H9 (cell line): ENCODE measurements around the gene PDXK. TPM values are rescaled to one million over a fixed set of nuclear protein-coding genes. Genes with fewer than 3 reads are reported as not detected.

Experiments
- DNase-seq: peaks from one replicate; pipeline ENCODE4 v3.0.0-alpha.2; 2017
- H2AFZ ChIP-seq: one replicate; pipeline ENCODE4 v1.6.1; 2013; ENCODE audit warnings: mild to moderate bottlenecking, low read length, control low read depth, moderate library complexity
- H2AK5ac ChIP-seq: 2 replicates; pipeline ENCODE4 v1.6.1; 2013; ENCODE audit warnings: low read length, control low read depth, mixed read lengths; ENCODE audit not compliant: insufficient read length
- H2BK120ac ChIP-seq: one replicate; pipeline ENCODE4 v1.6.1; 2013; ENCODE audit warnings: low read depth, mild to moderate bottlenecking, low read length, control low read depth, inconsistent platforms; ENCODE audit not compliant: poor library complexity, severe bottlenecking
- H2BK12ac ChIP-seq: 2 replicates; pipeline ENCODE4 v1.6.1; 2013; ENCODE audit warnings: low read length, control low read depth, mixed read lengths, low read depth; ENCODE audit not compliant: insufficient read length
- H2BK15ac ChIP-seq: 2 replicates; pipeline ENCODE4 v1.6.1; 2013; ENCODE audit warnings: low read depth, low read length, control low read depth
- H2BK20ac ChIP-seq: one replicate; pipeline ENCODE4 v1.6.1; 2013; ENCODE audit warnings: low read depth, mild to moderate bottlenecking, low read length, control low read depth, inconsistent platforms; ENCODE audit not compliant: poor library complexity, severe bottlenecking
- H2BK5ac ChIP-seq: 2 replicates; pipeline ENCODE4 v1.6.1; 2013; ENCODE audit warnings: low read length, control low read depth, mixed read lengths; ENCODE audit not compliant: insufficient read length
- H3K14ac ChIP-seq: 2 replicates; pipeline ENCODE4 v1.6.1; 2013; ENCODE audit warnings: low read length, control low read depth; ENCODE audit not compliant: insufficient read depth
- H3K18ac ChIP-seq: 2 replicates; pipeline ENCODE4 v1.6.1; 2013; ENCODE audit warnings: low read depth, mild to moderate bottlenecking, mixed read lengths, low read length, control low read depth; ENCODE audit not compliant: insufficient read length
- H3K23ac ChIP-seq: 2 replicates; pipeline ENCODE4 v1.6.1; 2013; ENCODE audit warnings: low read length, control low read depth, mixed read lengths, low read depth; ENCODE audit not compliant: insufficient read length
- H3K23me2 ChIP-seq: 2 replicates; pipeline ENCODE4 v1.6.1; 2013; ENCODE audit warnings: low read depth, mild to moderate bottlenecking, mixed read lengths, low read length, control low read depth; ENCODE audit not compliant: insufficient read length, poor library complexity, severe bottlenecking
- H3K27ac ChIP-seq: 2 replicates; pipeline ENCODE4 v1.5.1; 2013; ENCODE audit warnings: low read length, control low read depth, mixed read lengths, low read depth; ENCODE audit not compliant: insufficient read length
- H3K27me3 ChIP-seq: 2 replicates; pipeline ENCODE4 v1.6.1; 2013; ENCODE audit warnings: low read length, control low read depth, inconsistent platforms; ENCODE audit not compliant: insufficient read depth
- H3K4ac ChIP-seq: 2 replicates; pipeline ENCODE4 v1.6.1; 2013; ENCODE audit warnings: low read depth, mild to moderate bottlenecking, control low read depth, inconsistent platforms, low read length, moderate library complexity
- H3K4me1 ChIP-seq: 2 replicates; pipeline ENCODE4 v1.6.1; 2013; ENCODE audit warnings: low read length, control low read depth, inconsistent platforms; ENCODE audit not compliant: insufficient read depth
- H3K4me2 ChIP-seq: 2 replicates; pipeline ENCODE4 v1.6.1; 2013; ENCODE audit warnings: low read length, control low read depth, mixed read lengths; ENCODE audit not compliant: insufficient read length, insufficient read depth
- H3K56ac ChIP-seq: 2 replicates; pipeline ENCODE4 v1.6.1; 2013; ENCODE audit warnings: low read depth, mild to moderate bottlenecking, mixed read lengths, low read length, control low read depth; ENCODE audit not compliant: insufficient read length
- H3K79me1 ChIP-seq: 2 replicates; pipeline ENCODE4 v1.6.1; 2013; ENCODE audit warnings: low read depth, mild to moderate bottlenecking, moderate library complexity, low read length, control low read depth, inconsistent platforms; ENCODE audit not compliant: insufficient read depth, poor library complexity, severe bottlenecking
- H3K79me2 ChIP-seq: 2 replicates; pipeline ENCODE4 v1.6.1; 2013; ENCODE audit warnings: low read length, control low read depth, inconsistent platforms; ENCODE audit not compliant: insufficient read depth
- H3K9ac ChIP-seq: 2 replicates; pipeline ENCODE4 v1.6.1; 2013; ENCODE audit warnings: low read length, control low read depth, mixed read lengths; ENCODE audit not compliant: insufficient read length; ENCODE audit errors: extremely low read depth
- H3K9me3 ChIP-seq: one replicate; pipeline ENCODE4 v1.6.1; 2013; ENCODE audit warnings: low read depth, low read length, inconsistent platforms; ENCODE audit not compliant: control insufficient read depth
- H3T11ph ChIP-seq: one replicate; pipeline ENCODE4 v1.6.1; 2013; ENCODE audit warnings: mild to moderate bottlenecking, low read length, control low read depth, inconsistent platforms
- H4K20me1 ChIP-seq: one replicate; pipeline ENCODE4 v1.6.1; 2013; ENCODE audit not compliant: control insufficient read depth, insufficient read length, insufficient read depth
- H4K5ac ChIP-seq: 2 replicates; pipeline ENCODE4 v1.6.1; 2013; ENCODE audit warnings: low read depth, mild to moderate bottlenecking, mixed read lengths, low read length, control low read depth; ENCODE audit not compliant: insufficient read length
- H4K8ac ChIP-seq: replicated peaks from 2 replicates; pipeline ENCODE4 v1.6.1; 2013; ENCODE audit warnings: low read length, control low read depth, mixed read lengths, low read depth; ENCODE audit not compliant: insufficient read length
- H4K91ac ChIP-seq: 2 replicates; pipeline ENCODE4 v1.6.1; 2013; ENCODE audit warnings: low read depth, mild to moderate bottlenecking, moderate library complexity, mixed read lengths, low read length, control low read depth; ENCODE audit not compliant: insufficient read length
- H3K27ac Mint-ChIP-seq, 3 experiments: 2 replicates in 2 of 3; 3 replicates in 1 of 3; pipeline ENCODE4 v1.8.0; 2020 to 2021; ENCODE audit warnings: mixed read lengths in 3 of 3, mild to moderate bottlenecking in 1 of 3, moderate library complexity in 1 of 3
- H3K27me3 Mint-ChIP-seq: 2 replicates; pipeline ENCODE4 v1.8.0; 2021; ENCODE audit warnings: low read depth, mild to moderate bottlenecking, moderate library complexity, mixed read lengths
- H3K36me3 Mint-ChIP-seq, 3 experiments: 2 replicates in 2 of 3; 3 replicates in 1 of 3; pipeline ENCODE4 v1.8.0; 2020 to 2021; ENCODE audit warnings: low read depth in 3 of 3, mixed read lengths in 3 of 3; ENCODE audit not compliant: insufficient read depth in 1 of 3
- H3K4me1 Mint-ChIP-seq, 2 experiments: 2 replicates each; pipeline ENCODE4 v1.8.0; 2020; ENCODE audit warnings: mixed read lengths in 2 of 2
- H3K4me3 Mint-ChIP-seq, 2 experiments: 2 replicates in 1 of 2; 3 replicates in 1 of 2; pipeline ENCODE4 v1.8.0; 2020 to 2021; ENCODE audit warnings: mild to moderate bottlenecking in 2 of 2, mixed read lengths in 2 of 2, moderate library complexity in 1 of 2
- H3K9me3 Mint-ChIP-seq, 2 experiments: 2 replicates in 1 of 2; 3 replicates in 1 of 2; pipeline ENCODE4 v1.8.0; 2020; ENCODE audit warnings: mild to moderate bottlenecking in 2 of 2, mixed read lengths in 2 of 2, moderate library complexity in 1 of 2
- WGBS: extraction: QIAGEN DNeasy Blood & Tissue Kit; methylation state at CpG from one replicate; pipeline ENCODE4 v1.1.7; 2013; ENCODE audit warnings: missing lambda C conversion rate, low lambda C conversion rate, mixed read lengths; ENCODE audit not compliant: insufficient read length; ENCODE audit errors: extremely low coverage; 5-methylcytosine and 5-hydroxymethylcytosine counted together
- total RNA-seq: library from RNA; stranded (reverse); gene quantifications from 2 replicates; pipeline ENCODE4 v1.2.1, GENCODE V29; 2021
- TF ChIP-seq, protein P1 (sequence below): fragments of 200-600 bp; sonication (generic); conservative IDR thresholded peaks from 3 replicates; pipeline ENCODE4 v1.8.0; 2021; ENCODE audit warnings: antibody characterized with exemption, mild to moderate bottlenecking

The PDXK gene
- total RNA-seq, 1 experiment from 2014 or later, result 109 TPM

DNA sequence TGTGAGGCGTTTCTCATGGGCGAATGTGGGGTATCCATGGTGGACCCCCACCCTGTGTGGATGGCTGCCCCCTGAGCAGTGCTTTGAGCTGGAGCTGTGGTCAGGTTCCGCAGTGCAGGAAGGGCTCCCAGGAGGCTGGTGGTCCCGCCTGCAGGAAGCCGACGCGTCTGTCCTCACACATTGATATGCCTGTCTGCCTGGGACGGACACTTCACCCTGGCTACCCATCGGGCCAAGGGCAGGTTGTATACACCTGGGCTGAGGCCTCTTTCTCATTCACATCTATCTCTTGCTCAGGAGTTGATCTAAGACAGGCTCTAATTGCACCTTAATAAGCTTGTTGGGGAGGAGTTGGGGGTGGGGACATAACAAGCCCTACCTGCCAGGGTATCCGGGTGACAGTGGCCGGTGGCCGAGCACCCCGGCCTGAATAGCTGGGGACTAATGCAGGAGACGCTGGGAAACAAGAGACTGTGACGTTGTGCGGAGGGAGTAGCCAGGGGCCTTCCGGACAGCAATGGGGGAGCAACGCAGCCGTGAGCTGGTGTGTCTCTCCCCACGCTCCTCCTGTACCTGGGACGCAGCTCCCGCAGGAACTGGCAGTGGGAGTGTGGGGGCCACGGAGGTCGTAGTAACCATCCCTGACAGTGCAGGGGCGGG lies 21.7 kb downstream of the PDXK start:
- H3K79me1 ChIP-seq, result no peaks in the 10 kb centered on the region
- WGBS, result no CpG with 5 or more reads among the region's 25 CpGs
- no peak overlapping the region for H3K27ac ChIP-seq
- H2BK5ac ChIP-seq, result no peak overlapping the region
- no peaks in the 10 kb centered on the region for H3K79me2 ChIP-seq
- H4K5ac ChIP-seq, result no peak overlapping the region
- peak overlapping the region; percentile 48 to 67 for H3K4me3 Mint-ChIP-seq
- no peak overlapping the region for H2BK20ac ChIP-seq
- H2AFZ ChIP-seq, result no peak overlapping the region
- no peak overlapping the region for H3K9ac ChIP-seq
- no peaks in the 10 kb centered on the region for H3K27me3 ChIP-seq
- no peak overlapping the region for H3T11ph ChIP-seq
- H3K9me3 ChIP-seq, result no peaks in the 10 kb centered on the region
- no peak overlapping the region for H2BK12ac ChIP-seq
- H2AK5ac ChIP-seq, result no peak overlapping the region
- no peak overlapping the region for H4K91ac ChIP-seq
- H3K23ac ChIP-seq, result no peak overlapping the region
- H2BK120ac ChIP-seq, result no peak overlapping the region
- no peak overlapping the region for H4K8ac ChIP-seq
- H3K14ac ChIP-seq, result no peak overlapping the region
- no peaks in the 10 kb centered on the region for H3K9me3 Mint-ChIP-seq
- DNase-seq, result peak; percentile 91
- no peaks in the 10 kb centered on the region for H3K4me1 ChIP-seq
- H2BK15ac ChIP-seq, result no peak overlapping the region
- peaks cover 14 to 17% of the 10 kb centered on the region in 2 experiments for H3K4me1 Mint-ChIP-seq
- peaks cover 6 to 28% (median 20%) of the 10 kb centered on the region in 3 experiments; a peak in 6 of 7 replicates for H3K36me3 Mint-ChIP-seq
- H3K27ac Mint-ChIP-seq, result peak overlapping the region; percentile 95 to 97 (median 97)
- H3K18ac ChIP-seq, result no peak overlapping the region
- H4K20me1 ChIP-seq, result peaks cover 4% of the 10 kb centered on the region
- H3K56ac ChIP-seq, result no peak overlapping the region
- H3K27me3 Mint-ChIP-seq, result no peaks in the 10 kb centered on the region
- TF ChIP-seq, protein P1, sequence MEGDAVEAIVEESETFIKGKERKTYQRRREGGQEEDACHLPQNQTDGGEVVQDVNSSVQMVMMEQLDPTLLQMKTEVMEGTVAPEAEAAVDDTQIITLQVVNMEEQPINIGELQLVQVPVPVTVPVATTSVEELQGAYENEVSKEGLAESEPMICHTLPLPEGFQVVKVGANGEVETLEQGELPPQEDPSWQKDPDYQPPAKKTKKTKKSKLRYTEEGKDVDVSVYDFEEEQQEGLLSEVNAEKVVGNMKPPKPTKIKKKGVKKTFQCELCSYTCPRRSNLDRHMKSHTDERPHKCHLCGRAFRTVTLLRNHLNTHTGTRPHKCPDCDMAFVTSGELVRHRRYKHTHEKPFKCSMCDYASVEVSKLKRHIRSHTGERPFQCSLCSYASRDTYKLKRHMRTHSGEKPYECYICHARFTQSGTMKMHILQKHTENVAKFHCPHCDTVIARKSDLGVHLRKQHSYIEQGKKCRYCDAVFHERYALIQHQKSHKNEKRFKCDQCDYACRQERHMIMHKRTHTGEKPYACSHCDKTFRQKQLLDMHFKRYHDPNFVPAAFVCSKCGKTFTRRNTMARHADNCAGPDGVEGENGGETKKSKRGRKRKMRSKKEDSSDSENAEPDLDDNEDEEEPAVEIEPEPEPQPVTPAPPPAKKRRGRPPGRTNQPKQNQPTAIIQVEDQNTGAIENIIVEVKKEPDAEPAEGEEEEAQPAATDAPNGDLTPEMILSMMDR, result no peak
- H3K23me2 ChIP-seq, result no peaks in the 10 kb centered on the region
- H3K4me2 ChIP-seq, result no peak overlapping the region
- no peak overlapping the region for H3K4ac ChIP-seq
